CD14-positive monocyte (primary cell): Measurements from ENCODE around the gene RILPL1. TPM values are rescaled to one million over a fixed set of nuclear protein-coding genes. Genes with fewer than 3 reads are reported as not detected.
A peak's percentile ranks its signal among the peaks of the same experiment; 100 is the strongest.

ENCODE experiments used
- DNase-seq, 3 donors: peaks; one replicate each; pipeline ENCODE4 v3.0.0-alpha.2; 2011 to 2022
- H2AFZ ChIP-seq: 2 replicates; pipeline ENCODE4 v1.6.0; 2012; ENCODE audit warnings: mild to moderate bottlenecking, low read depth, low read length, inconsistent platforms; ENCODE audit not compliant: insufficient read depth, poor library complexity, severe bottlenecking
- H3K27ac ChIP-seq, 2 donors: 1 replicate in 1 of 2; 2 replicates in 1 of 2; pipeline ENCODE4 v1.5.1; 2012 to 2013; ENCODE audit warnings: low read length in 2 of 2, control low read depth in 1 of 2, inconsistent platforms in 1 of 2, low read depth in 1 of 2, mild to moderate bottlenecking in 1 of 2
- H3K27me3 ChIP-seq, 2 donors: one replicate each; pipeline versions ENCODE4 v1.6.0 to v1.6.1; 2011 to 2013; ENCODE audit warnings: low read length in 2 of 2; ENCODE audit not compliant: control insufficient read depth in 2 of 2, insufficient read depth in 2 of 2
- H3K36me3 ChIP-seq, 2 donors: replicated peaks in 1 of 2; 1 replicate in 1 of 2; 2 replicates in 1 of 2; pipeline versions ENCODE4 v1.5.1 to v1.6.1; 2012 to 2013; ENCODE audit warnings: low read length in 2 of 2, control low read depth in 1 of 2, inconsistent platforms in 1 of 2, mild to moderate bottlenecking in 1 of 2; ENCODE audit not compliant: insufficient read depth in 2 of 2, control insufficient read depth in 1 of 2
- H3K4me1 ChIP-seq, 2 donors: 1 replicate in 1 of 2; 2 replicates in 1 of 2; pipeline versions ENCODE4 v1.5.1 to v1.6.1; 2012 to 2013; ENCODE audit warnings: low read length in 2 of 2, control low read depth in 1 of 2, inconsistent platforms in 1 of 2, mild to moderate bottlenecking in 1 of 2, moderate library complexity in 1 of 2; ENCODE audit not compliant: insufficient read depth in 2 of 2, control insufficient read depth in 1 of 2
- H3K4me2 ChIP-seq: replicated peaks from 2 replicates; pipeline ENCODE3; 2012; ENCODE audit warnings: low read length, moderate library complexity, mild to moderate bottlenecking; ENCODE audit not compliant: poor library complexity, severe bottlenecking; ENCODE audit errors: extremely low read depth
- H3K4me3 ChIP-seq, 3 experiments: fragments of 200-600 bp in 1 of 3; sonication (generic) in 1 of 3; replicated peaks in 1 of 3; 1 replicate in 2 of 3; 2 replicates in 1 of 3; pipeline ENCODE4 v1.5.1; 2011 to 2013; ENCODE audit warnings: low read length in 3 of 3, mild to moderate bottlenecking in 3 of 3, control low read depth in 2 of 3, low read depth in 2 of 3, inconsistent platforms in 1 of 3, moderate library complexity in 1 of 3
- H3K79me2 ChIP-seq: 2 replicates; pipeline ENCODE4 v1.6.0; 2012; ENCODE audit warnings: mild to moderate bottlenecking, control low read depth, inconsistent platforms, low read length, moderate library complexity; ENCODE audit not compliant: insufficient read depth
- H3K9ac ChIP-seq: 2 replicates; pipeline ENCODE4 v1.6.0; 2017; ENCODE audit warnings: low read length, mild to moderate bottlenecking; ENCODE audit not compliant: insufficient read depth, poor library complexity, severe bottlenecking
- H3K9me3 ChIP-seq, 2 donors: replicated peaks in 1 of 2; 1 replicate in 1 of 2; 2 replicates in 1 of 2; pipeline versions ENCODE4 v1.5.1 to v1.6.1; 2012 to 2013; ENCODE audit warnings: low read length in 2 of 2, control low read depth in 1 of 2; ENCODE audit not compliant: control insufficient read depth in 1 of 2, insufficient read depth in 1 of 2
- H4K20me1 ChIP-seq: 2 replicates; pipeline ENCODE4 v1.6.0; 2012; ENCODE audit warnings: mild to moderate bottlenecking, low read length, control low read depth, moderate library complexity; ENCODE audit not compliant: insufficient read depth
- H3K27ac Mint-ChIP-seq, 7 donors: one replicate each; pipeline ENCODE4 v1.8.0; 2020; ENCODE audit warnings: mild to moderate bottlenecking in 7 of 7, mixed read lengths in 7 of 7, moderate library complexity in 6 of 7, inconsistent platforms in 2 of 7
- H3K27me3 Mint-ChIP-seq, 3 donors: one replicate each; pipeline ENCODE4 v1.8.0; 2021 to 2022; ENCODE audit warnings: low read depth in 3 of 3, mild to moderate bottlenecking in 3 of 3, mixed read lengths in 3 of 3, moderate library complexity in 3 of 3, inconsistent platforms in 1 of 3
- H3K36me3 Mint-ChIP-seq, 2 donors: one replicate each; pipeline ENCODE4 v1.8.0; 2020; ENCODE audit warnings: mixed read lengths in 2 of 2, inconsistent platforms in 1 of 2, mild to moderate bottlenecking in 1 of 2
- H3K4me1 Mint-ChIP-seq: one replicate; pipeline ENCODE4 v1.8.0; 2020; ENCODE audit warnings: mild to moderate bottlenecking, mixed read lengths
- H3K4me3 Mint-ChIP-seq, 2 donors: one replicate each; pipeline ENCODE4 v1.8.0; 2020; ENCODE audit warnings: mild to moderate bottlenecking in 2 of 2, mixed read lengths in 2 of 2, moderate library complexity in 1 of 2
- H3K9me3 Mint-ChIP-seq, 7 donors: one replicate each; pipeline ENCODE4 v1.8.0; 2020 to 2022; ENCODE audit warnings: mixed read lengths in 7 of 7, mild to moderate bottlenecking in 6 of 7, moderate library complexity in 6 of 7, inconsistent platforms in 2 of 7
- CTCF ChIP-seq: fragments of 200-600 bp; IDR thresholded peaks from one replicate; pipeline ENCODE4 v1.8.0; 2022; ENCODE audit warnings: antibody characterized with exemption, mild to moderate bottlenecking
- WGBS: methylation state at CpG from one replicate; pipeline ENCODE4 v1.1.5; 2013; ENCODE audit warnings: missing lambda C conversion rate; ENCODE audit not compliant: insufficient coverage; 5-methylcytosine and 5-hydroxymethylcytosine counted together
- intact Hi-C, 2 donors: fragments of 100-400 bp; cut with micrococcal nuclease; formaldehyde crosslinking; loops; one replicate each; pipeline versions ENCODE4 v1.15.0 to v1.15.1; 2023
- polyA plus RNA-seq, 3 donors: library from polyadenylated mRNA; depleted of rRNA in 1 of 3; unstranded in 2 of 3; stranded (reverse) in 1 of 3; fragments of 300-500 nt in 2 of 3; fragments of >200 nt in 1 of 3; fragmentation: Illumina TruSeq in 2 of 3; gene quantifications; 1 replicate in 2 of 3; 2 replicates in 1 of 3; pipeline ENCODE4 v1.2.3, GENCODE V29; 2012 to 2021

The RILPL1 gene
- polyA plus RNA-seq, 3 donors, result 1.2 TPM; not detected in 2

- Mint-ChIP-seq H3K36me3 (peaks cover 10 to 18% of the 10 kb centered on the region in 2 donors), H3K9me3 (no peaks in the 10 kb centered on the region), H3K4me1 (peaks cover 2% of the 10 kb centered on the region), H3K27ac (no peak overlapping the region), H3K27me3 (peaks cover 0 to 4% (median 3%) of the 10 kb centered on the region in 3 donors), H3K4me3 (no peak overlapping the region)
- Histone ChIP-seq H3K27ac (no peak overlapping the region), H3K27me3 (no peaks in the 10 kb centered on the region), H4K20me1 (no peaks in the 10 kb centered on the region), H3K4me2 (no peak overlapping the region), H3K4me3 (no peak overlapping the region), H3K4me1 (no peaks in the 10 kb centered on the region), H3K79me2 (no peaks in the 10 kb centered on the region), H2AFZ (no peak overlapping the region), H3K36me3 (peaks cover 0 to 7% of the 10 kb centered on the region in 2 donors), H3K9ac (no peak overlapping the region), H3K9me3 (no peaks in the 10 kb centered on the region)
- intact Hi-C loops, result no loop called here
- no peak for TF ChIP-seq CTCF
- WGBS, result 97% methylated on average over 8 of the region's 11 CpGs
- DNase-seq, result no peak
Observed at GRCh38 chr12:123478069-123478468, 55.5 kb downstream of the RILPL1 start.

DNA sequence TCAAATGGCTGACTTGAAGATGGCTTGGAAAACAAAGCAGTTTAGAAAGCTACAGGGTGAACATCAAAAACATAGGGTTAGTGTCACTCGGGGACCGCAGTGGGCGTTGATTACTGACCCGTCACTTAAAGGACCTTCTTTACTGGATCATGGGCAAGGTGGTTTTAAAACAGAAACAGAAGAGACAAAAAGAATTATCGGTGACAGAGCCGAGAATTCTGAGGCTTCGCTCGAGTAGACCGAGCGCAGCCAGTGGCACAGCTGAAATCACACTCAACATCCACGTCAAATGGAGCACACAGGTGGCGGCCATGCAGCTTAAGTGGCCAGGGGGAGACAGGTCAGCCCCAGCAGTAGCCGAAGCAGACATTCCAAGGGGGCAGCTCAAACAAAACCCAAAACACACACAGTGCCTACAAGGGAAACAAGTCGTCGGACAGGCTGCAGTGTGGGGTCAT is 58.2 kb downstream of the RILPL1 start:
- Mint-ChIP-seq H3K4me1 (no peaks in the 10 kb centered on the region), H3K27ac (peak overlapping the region in 1 of 7 donors; percentile 1), H3K9me3 (peaks cover 0 to 2% (median 0%) of the 10 kb centered on the region in 7 donors), H3K27me3 (peaks cover 0 to 2% (median 0%) of the 10 kb centered on the region in 3 donors), H3K36me3 (peaks cover 29 to 45% of the 10 kb centered on the region in 2 donors), H3K4me3 (no peak overlapping the region)
- Histone ChIP-seq H3K79me2 (no peaks in the 10 kb centered on the region), H2AFZ (no peak overlapping the region), H3K4me2 (no peak overlapping the region), H3K4me1 (no peaks in the 10 kb centered on the region), H3K4me3 (no peak overlapping the region), H3K9ac (no peak overlapping the region), H3K27me3 (no peaks in the 10 kb centered on the region), H3K27ac (no peak overlapping the region), H3K36me3 (peaks cover 10 to 33% of the 10 kb centered on the region in 2 donors), H4K20me1 (peaks cover 6% of the 10 kb centered on the region), H3K9me3 (no peaks in the 10 kb centered on the region)
- intact Hi-C loops, result no loop called here
- WGBS, result 97% methylated on average over 9 of the region's 15 CpGs
- DNase-seq, result no peak
- TF ChIP-seq CTCF, result no peak
